Thyroid gland (tissue), 4 donors: Measurements from ENCODE around the gene DIPK1C. TPM values are rescaled to one million over a fixed set of nuclear protein-coding genes. Genes with fewer than 3 reads are reported as not detected.

Experiments
- DNase-seq, 2 donors: peaks; one replicate each; pipeline ENCODE4 v3.0.0-alpha.2; 2019
- H3K27ac ChIP-seq, 3 donors: fragments of 200-600 bp; sonication (generic); 1 replicate in 2 of 3; 2 replicates in 1 of 3; pipeline ENCODE4 v1.5.1; 2016 to 2019; ENCODE audit warnings: mild to moderate bottlenecking in 1 of 3, moderate library complexity in 1 of 3
- H3K27me3 ChIP-seq: fragments of 200-600 bp; sonication (generic); one replicate; pipeline ENCODE4 v1.5.1; 2019
- H3K36me3 ChIP-seq, 2 donors: fragments of 200-600 bp; sonication (generic); one replicate each; pipeline ENCODE4 v1.5.1; 2016 to 2019
- H3K4me1 ChIP-seq, 2 donors: fragments of 200-600 bp; sonication (generic); one replicate each; pipeline ENCODE4 v1.5.1; 2017 to 2019
- H3K4me3 ChIP-seq, 3 donors: fragments of 200-600 bp; sonication (generic); replicated peaks in 1 of 3; 1 replicate in 2 of 3; 2 replicates in 1 of 3; pipeline ENCODE4 v1.5.1; 2016; ENCODE audit warnings: mild to moderate bottlenecking in 1 of 3
- H3K9me3 ChIP-seq: fragments of 200-600 bp; sonication (generic); one replicate; pipeline ENCODE4 v1.5.1; 2017
- POLR2A ChIP-seq, 2 donors: fragments of 450-650 bp; IDR thresholded peaks; one replicate each; pipeline ENCODE4 v1.6.1; 2017; ENCODE audit warnings: antibody characterized with exemption in 2 of 2, mild to moderate bottlenecking in 2 of 2, moderate library complexity in 1 of 2
- WGBS, 2 donors: methylation state at CpG; one replicate each; pipeline ENCODE4 v1.1.5; 2017; 5-methylcytosine and 5-hydroxymethylcytosine counted together
- intact Hi-C: fragments of 100-400 bp; cut with DNase I; formaldehyde crosslinking; loops from one replicate; pipeline ENCODE4 v1.15.1; 2023
- total RNA-seq, 4 donors: library from RNA; depleted of rRNA; stranded (reverse); fragments of >200 nt; gene quantifications; one replicate each; pipeline ENCODE4 v1.2.3, GENCODE V29; 2016
- TF ChIP-seq, protein P1 (sequence below), 6 experiments: fragments of 200-600 bp in 3 of 6; fragments of 450-650 bp in 3 of 6; sonication (generic) in 3 of 6; IDR thresholded peaks; one replicate each; pipeline ENCODE4 v1.5.1; 2016 to 2019; ENCODE audit warnings: antibody characterized with exemption in 6 of 6, mild to moderate bottlenecking in 2 of 6, inconsistent platforms in 1 of 6, moderate library complexity in 1 of 6

DIPK1C gene
- total RNA-seq, 4 donors from 2014 or later, result not detected

DNA sequence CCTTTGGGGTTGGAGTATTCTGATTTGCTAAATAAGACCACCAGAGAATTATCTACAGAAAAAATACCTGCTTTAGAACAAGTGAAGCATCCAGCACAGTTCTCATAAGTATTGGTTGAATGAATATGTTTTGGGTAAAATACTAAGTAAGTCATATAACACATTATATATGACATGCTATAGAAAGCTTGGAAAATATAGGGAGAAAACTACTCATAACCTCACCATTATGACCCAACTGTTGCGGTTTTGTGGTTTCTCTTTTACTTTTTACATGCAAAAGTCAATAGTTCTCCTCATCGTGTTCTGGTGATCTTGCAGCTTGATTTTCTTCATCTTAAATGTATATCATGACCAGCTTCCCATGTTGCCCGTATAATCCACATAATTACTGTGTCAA is 66.2 kb downstream of the DIPK1C start:
- no peak for TF ChIP-seq POLR2A (IDR thresholded peaks at IDR 0.05)
- TF ChIP-seq, protein P1, sequence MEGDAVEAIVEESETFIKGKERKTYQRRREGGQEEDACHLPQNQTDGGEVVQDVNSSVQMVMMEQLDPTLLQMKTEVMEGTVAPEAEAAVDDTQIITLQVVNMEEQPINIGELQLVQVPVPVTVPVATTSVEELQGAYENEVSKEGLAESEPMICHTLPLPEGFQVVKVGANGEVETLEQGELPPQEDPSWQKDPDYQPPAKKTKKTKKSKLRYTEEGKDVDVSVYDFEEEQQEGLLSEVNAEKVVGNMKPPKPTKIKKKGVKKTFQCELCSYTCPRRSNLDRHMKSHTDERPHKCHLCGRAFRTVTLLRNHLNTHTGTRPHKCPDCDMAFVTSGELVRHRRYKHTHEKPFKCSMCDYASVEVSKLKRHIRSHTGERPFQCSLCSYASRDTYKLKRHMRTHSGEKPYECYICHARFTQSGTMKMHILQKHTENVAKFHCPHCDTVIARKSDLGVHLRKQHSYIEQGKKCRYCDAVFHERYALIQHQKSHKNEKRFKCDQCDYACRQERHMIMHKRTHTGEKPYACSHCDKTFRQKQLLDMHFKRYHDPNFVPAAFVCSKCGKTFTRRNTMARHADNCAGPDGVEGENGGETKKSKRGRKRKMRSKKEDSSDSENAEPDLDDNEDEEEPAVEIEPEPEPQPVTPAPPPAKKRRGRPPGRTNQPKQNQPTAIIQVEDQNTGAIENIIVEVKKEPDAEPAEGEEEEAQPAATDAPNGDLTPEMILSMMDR (IDR thresholded peaks at IDR 0.05), result no peak
- intact Hi-C loops, result no loop called here
- H3K4me1 ChIP-seq, result peaks cover 0 to 9% of the 10 kb centered on the region in 2 donors
- 90 to 93% methylated on average over 3 of the region's 3 CpGs for WGBS, 2 donors
- no peaks in the 10 kb centered on the region for H3K27me3 ChIP-seq
- no peak overlapping the region for H3K4me3 ChIP-seq
- H3K9me3 ChIP-seq, result no peaks in the 10 kb centered on the region
- no peak for DNase-seq
- H3K36me3 ChIP-seq, result no peaks in the 10 kb centered on the region
- H3K27ac ChIP-seq, result no peak overlapping the region

DNA sequence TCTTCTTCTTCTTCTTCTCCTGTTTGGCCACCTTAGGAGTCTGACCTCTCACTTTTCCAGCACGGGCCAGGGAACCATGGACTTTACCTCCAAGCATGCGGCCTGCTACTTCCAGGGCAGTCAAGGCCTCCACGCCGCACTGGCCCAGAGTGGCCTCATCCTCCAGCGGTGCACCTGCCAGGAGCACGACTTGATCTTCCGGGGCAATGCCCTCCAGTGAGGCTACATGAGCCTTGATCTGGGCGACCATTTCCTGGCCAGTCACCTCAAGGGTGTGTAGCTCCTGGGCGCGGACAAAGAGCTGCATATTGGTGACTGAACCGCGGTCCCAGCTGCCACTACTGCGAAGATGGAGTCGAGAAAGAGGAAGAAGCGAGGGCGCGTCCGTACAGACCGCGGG is 67.1 kb downstream of the DIPK1C start:
- Histone ChIP-seq H3K27ac (no peak overlapping the region), H3K27me3 (no peaks in the 10 kb centered on the region), H3K36me3 (no peaks in the 10 kb centered on the region), H3K4me1 (peaks cover 0 to 9% of the 10 kb centered on the region in 2 donors), H3K4me3 (no peak overlapping the region), H3K9me3 (no peaks in the 10 kb centered on the region)
- intact Hi-C loops, result no loop called here
- TF ChIP-seq, protein P1 (IDR thresholded peaks at IDR 0.05), result no peak
- TF ChIP-seq POLR2A (IDR thresholded peaks at IDR 0.05), result no peak
- 93% methylated on average over 19 to 20 of the region's 20 CpGs for WGBS, 2 donors
- no peak for DNase-seq

DNA sequence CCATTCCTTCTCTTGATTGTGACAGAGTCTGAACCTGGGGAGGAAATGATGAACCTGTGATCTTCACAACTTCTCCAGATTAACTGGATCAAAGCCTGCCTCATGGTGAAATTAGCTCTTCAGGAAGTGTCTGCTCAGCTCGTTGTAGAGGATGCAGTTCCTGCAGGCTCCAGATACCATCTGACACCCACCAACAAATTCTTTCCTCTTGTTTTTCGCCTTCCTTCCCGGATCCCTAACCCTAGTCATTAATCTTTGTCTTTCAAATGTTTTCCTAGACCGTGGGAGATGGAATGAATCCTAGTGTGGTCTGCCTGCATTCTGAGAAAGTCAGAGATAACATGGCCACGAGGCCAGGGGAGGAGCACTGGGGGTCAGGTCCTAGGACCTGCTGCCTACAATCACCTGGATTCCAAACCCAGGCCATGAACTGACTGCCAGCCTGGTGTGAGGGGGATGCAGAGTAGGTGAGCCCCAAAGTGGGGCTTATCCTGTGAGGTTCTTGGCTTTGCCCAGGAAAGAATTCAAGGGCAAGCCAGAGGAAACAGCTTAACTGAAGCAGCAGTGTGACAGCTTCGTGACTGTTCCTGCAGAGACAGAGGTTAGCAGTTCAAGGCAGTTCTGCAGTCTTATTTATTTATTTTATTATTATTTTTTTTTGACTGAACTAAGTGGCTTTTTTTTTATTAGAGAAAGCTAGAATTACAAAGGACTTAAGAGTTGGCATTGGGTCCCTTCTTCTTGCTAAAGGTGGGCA is 67.8 kb downstream of the DIPK1C start:
- H3K27ac ChIP-seq, result no peak overlapping the region
- WGBS, 2 donors, result 62 to 63% methylated on average over 5 to 6 of the region's 6 CpGs
- no peak for DNase-seq
- H3K27me3 ChIP-seq, result no peaks in the 10 kb centered on the region
- no peak overlapping the region for H3K4me3 ChIP-seq
- no peak for TF ChIP-seq POLR2A (IDR thresholded peaks at IDR 0.05)
- TF ChIP-seq, protein P1 (IDR thresholded peaks at IDR 0.05), result no peak
- intact Hi-C loops, result no loop called here
- H3K36me3 ChIP-seq, result no peaks in the 10 kb centered on the region
- H3K4me1 ChIP-seq, result peaks cover 0 to 9% of the 10 kb centered on the region in 2 donors
- H3K9me3 ChIP-seq, result no peaks in the 10 kb centered on the region

DNA sequence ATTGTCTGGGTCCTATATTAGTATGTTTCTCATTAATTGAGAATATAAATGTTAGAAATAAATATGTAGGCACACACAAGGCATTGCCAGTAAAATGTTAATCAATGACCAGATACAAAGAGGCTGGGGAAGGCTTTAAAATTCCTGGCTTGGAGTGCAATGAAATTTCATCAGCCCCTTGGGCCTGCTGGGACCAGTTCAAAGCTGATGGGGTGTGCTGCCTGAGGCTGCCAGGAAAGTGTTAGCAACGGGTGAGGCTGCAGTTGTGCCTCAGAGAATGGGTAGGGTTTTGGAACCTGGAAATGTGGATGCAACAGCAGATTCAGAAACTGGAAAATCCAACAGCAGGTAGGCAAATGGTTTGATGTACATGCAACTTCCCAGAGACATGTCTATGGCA is 68.9 kb downstream of the DIPK1C start:
- DNase-seq, result no peak
- Histone ChIP-seq H3K4me1 (peaks cover 0 to 5% of the 10 kb centered on the region in 2 donors), H3K9me3 (no peaks in the 10 kb centered on the region), H3K36me3 (no peaks in the 10 kb centered on the region), H3K27ac (no peak overlapping the region), H3K27me3 (no peaks in the 10 kb centered on the region), H3K4me3 (no peak overlapping the region)
- TF ChIP-seq POLR2A (IDR thresholded peaks at IDR 0.05), result no peak
- TF ChIP-seq, protein P1 (IDR thresholded peaks at IDR 0.05), result no peak
- 89 to 94% methylated on average over 1 of the region's 1 CpG for WGBS, 2 donors
- intact Hi-C loops, result no loop called here

DNA sequence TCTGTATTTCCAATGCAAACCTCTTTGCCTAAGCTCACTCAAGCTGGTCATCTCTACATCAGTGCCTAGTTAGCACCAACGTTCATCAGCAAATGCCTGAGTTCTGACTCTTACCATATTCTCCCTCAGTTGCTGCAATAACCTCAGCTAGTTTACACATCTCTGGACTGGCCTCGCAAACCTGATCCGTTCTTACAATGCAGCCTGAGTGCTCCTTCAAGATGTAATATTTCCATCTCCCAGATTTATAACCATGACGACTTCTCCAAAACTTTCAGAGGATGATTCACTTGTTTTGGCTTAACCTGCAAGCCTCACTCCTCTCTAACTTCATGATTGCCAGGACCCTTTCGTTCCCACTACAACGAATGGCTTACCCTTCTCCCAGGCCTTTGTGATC is 69.7 kb downstream of the DIPK1C start:
- H3K4me1 ChIP-seq, result peaks cover 0 to 2% of the 10 kb centered on the region in 2 donors
- no peak overlapping the region for H3K27ac ChIP-seq
- intact Hi-C loops, result no loop called here
- 77 to 85% methylated on average over 6 of the region's 6 CpGs for WGBS, 2 donors
- H3K4me3 ChIP-seq, result no peak overlapping the region
- no peaks in the 10 kb centered on the region for H3K9me3 ChIP-seq
- TF ChIP-seq, protein P1 (IDR thresholded peaks at IDR 0.05), result no peak
- TF ChIP-seq POLR2A (IDR thresholded peaks at IDR 0.05), result no peak
- H3K27me3 ChIP-seq, result no peaks in the 10 kb centered on the region
- no peak for DNase-seq
- H3K36me3 ChIP-seq, result no peaks in the 10 kb centered on the region
